ENCODE measurements around the gene IL24.

Gene IL24

DNA sequence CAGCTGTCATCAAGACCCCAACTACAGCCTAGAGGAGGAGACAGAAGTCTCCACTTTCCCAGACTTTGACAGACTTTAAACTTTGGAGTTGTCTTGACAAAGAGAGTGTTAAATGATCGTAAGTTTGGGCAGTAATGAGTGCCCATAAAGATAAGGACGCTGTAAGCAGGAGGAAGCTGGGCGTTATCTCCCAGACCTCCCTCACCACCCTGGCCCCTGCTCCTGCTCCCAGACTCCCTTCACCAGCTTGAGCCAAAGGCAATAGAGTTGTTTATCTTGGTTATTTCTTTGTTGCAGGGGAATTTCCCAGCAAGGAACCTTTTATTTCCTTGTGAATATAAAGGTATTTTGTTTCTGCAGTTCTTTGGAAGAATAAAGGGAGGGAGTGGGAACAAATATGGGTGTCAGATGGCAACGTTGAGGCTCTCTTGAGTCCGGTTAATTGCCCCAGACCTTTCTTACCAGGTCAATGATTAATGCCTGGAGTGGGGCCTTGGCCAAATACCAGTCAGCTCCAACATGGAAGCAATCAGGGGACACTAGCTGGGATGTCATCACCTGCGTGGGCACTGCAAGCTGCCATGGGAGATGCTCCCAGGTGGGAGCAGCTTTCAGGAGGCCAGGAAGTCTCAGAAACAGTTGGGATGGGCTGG, 44.6 kb downstream of the IL24 start:
- Histone ChIP-seq H3K4me1 (ENCODE audit: control insufficient read depth in 2 of 2, insufficient read depth in 1 of 2, low read depth in 1 of 2, low read length in 2 of 2) (no peaks in the 10 kb centered on the region), H3K36me3 (replicated peaks in 1 of 2; ENCODE audit: control insufficient read depth in 2 of 2, insufficient read depth in 2 of 2, low read length in 2 of 2) (no peaks in the 10 kb centered on the region), H2BK15ac (ENCODE audit: low read length) (no peak overlapping the region), H3K14ac (ENCODE audit: low read length) (no peak overlapping the region), H2BK120ac (ENCODE audit: low read depth, low read length) (no peak overlapping the region), H4K8ac (ENCODE audit: low read depth, low read length) (no peak overlapping the region), H3K9me3 (replicated peaks in 1 of 2; ENCODE audit: control insufficient read depth in 2 of 2, insufficient read depth in 1 of 2, low read depth in 1 of 2, low read length in 2 of 2) (peaks cover 0 to 2% of the 10 kb centered on the region in 2 donors), H2BK12ac (ENCODE audit: low read length) (no peak overlapping the region), H2BK5ac (ENCODE audit: low read length) (no peak overlapping the region), H2AFZ (ENCODE audit: low read length) (no peak overlapping the region), H3K27ac (replicated peaks; ENCODE audit: low read length) (no peak overlapping the region), H3K4me3 (ENCODE audit: low read length in 2 of 2) (no peak overlapping the region), H2AK5ac (ENCODE audit: low read depth, low read length) (no peak overlapping the region), H3K9ac (ENCODE audit: low read depth, low read length, poor library complexity) (no peak overlapping the region), H3K27me3 (ENCODE audit: control insufficient read depth in 3 of 3, insufficient read depth in 3 of 3, low read depth in 1 of 3, low read length in 3 of 3) (peaks cover 0 to 15% (median 0%) of the 10 kb centered on the region in 3 experiments), H3K4me2 (ENCODE audit: insufficient read depth, low read length, poor library complexity, severe bottlenecking) (no peak overlapping the region), H3K18ac (ENCODE audit: low read length) (no peak overlapping the region), H3K79me1 (ENCODE audit: low read depth, low read length) (no peaks in the 10 kb centered on the region), H4K91ac (ENCODE audit: low read depth, low read length, poor library complexity) (no peak overlapping the region), H3K23ac (ENCODE audit: low read depth, low read length, poor library complexity) (no peak overlapping the region), H3K4ac (ENCODE audit: low read length) (no peak overlapping the region)
- no peak for DNase-seq (ENCODE audit: low spot score)
- no CpG with 5 or more reads among the region's 6 CpGs for WGBS, 2 donors (ENCODE audit: extremely low coverage in 2 of 2, insufficient read length in 2 of 2, insufficient replicate concordance in 1 of 2)

DNA sequence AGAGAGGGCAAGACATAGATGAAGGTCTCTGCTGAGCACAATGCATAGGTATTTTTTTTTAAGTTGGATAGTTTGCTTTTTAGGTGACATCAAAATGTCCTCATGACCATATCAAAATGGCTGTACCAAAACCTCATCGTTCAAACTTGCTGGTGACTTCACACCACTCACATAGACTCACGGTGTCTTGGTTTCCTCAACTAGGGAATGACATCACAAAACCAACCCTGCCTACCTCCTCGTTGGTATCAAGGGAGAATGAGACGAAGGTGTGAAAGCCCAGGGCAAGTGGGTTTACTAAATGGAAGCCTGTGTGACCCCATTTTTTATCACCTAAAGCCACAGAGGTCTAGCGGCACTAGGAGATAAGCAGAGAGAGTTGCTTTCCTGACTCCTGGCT, 47.5 kb downstream of the IL24 start:
- Histone ChIP-seq H3K4ac (ENCODE audit: low read length) (no peak overlapping the region), H3K14ac (ENCODE audit: low read length) (no peak overlapping the region), H3K4me2 (ENCODE audit: insufficient read depth, low read length, poor library complexity, severe bottlenecking) (no peak overlapping the region), H2BK5ac (ENCODE audit: low read length) (no peak overlapping the region), H3K9ac (ENCODE audit: low read depth, low read length, poor library complexity) (no peak overlapping the region), H4K91ac (ENCODE audit: low read depth, low read length, poor library complexity) (no peak overlapping the region), H3K27ac (replicated peaks; ENCODE audit: low read length) (no peak overlapping the region), H3K9me3 (replicated peaks in 1 of 2; ENCODE audit: control insufficient read depth in 2 of 2, insufficient read depth in 1 of 2, low read depth in 1 of 2, low read length in 2 of 2) (peaks cover 0 to 2% of the 10 kb centered on the region in 2 donors), H2AK5ac (ENCODE audit: low read depth, low read length) (peak overlapping the region; percentile 6), H3K23ac (ENCODE audit: low read depth, low read length, poor library complexity) (no peak overlapping the region), H3K79me1 (ENCODE audit: low read depth, low read length) (no peaks in the 10 kb centered on the region), H3K4me3 (ENCODE audit: low read length in 2 of 2) (no peak overlapping the region), H3K18ac (ENCODE audit: low read length) (no peak overlapping the region), H3K4me1 (ENCODE audit: control insufficient read depth in 2 of 2, insufficient read depth in 1 of 2, low read depth in 1 of 2, low read length in 2 of 2) (no peaks in the 10 kb centered on the region), H3K36me3 (replicated peaks in 1 of 2; ENCODE audit: control insufficient read depth in 2 of 2, insufficient read depth in 2 of 2, low read length in 2 of 2) (no peaks in the 10 kb centered on the region), H4K8ac (ENCODE audit: low read depth, low read length) (no peak overlapping the region), H2BK15ac (ENCODE audit: low read length) (no peak overlapping the region), H3K27me3 (ENCODE audit: control insufficient read depth in 3 of 3, insufficient read depth in 3 of 3, low read depth in 1 of 3, low read length in 3 of 3) (peaks cover 0 to 23% (median 0%) of the 10 kb centered on the region in 3 experiments), H2BK12ac (ENCODE audit: low read length) (no peak overlapping the region), H2AFZ (ENCODE audit: low read length) (no peak overlapping the region), H2BK120ac (ENCODE audit: low read depth, low read length) (no peak overlapping the region)
- DNase-seq (ENCODE audit: low spot score), result no peak
- no CpG with 5 or more reads among the region's 5 CpGs for WGBS, 2 donors (ENCODE audit: extremely low coverage in 2 of 2, insufficient read length in 2 of 2, insufficient replicate concordance in 1 of 2)

DNA sequence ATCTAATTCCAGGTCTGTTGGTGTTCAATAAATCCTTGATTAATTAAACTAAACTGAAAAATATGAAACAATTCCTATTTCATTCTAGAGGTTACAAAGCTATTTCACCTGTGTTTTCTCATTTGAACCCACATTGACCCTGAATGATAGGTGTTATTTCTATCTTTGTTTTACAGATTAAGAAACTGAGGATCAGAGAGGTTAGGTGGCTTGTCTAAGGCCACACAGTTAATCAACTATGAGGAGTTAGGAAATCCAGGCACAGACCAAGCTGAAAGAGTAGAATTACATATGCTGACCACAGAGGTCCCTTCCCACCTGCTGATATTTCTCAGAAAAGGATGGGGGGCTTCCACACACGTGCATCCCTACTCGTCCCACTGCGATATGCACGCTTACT, 48.5 kb downstream of the IL24 start:
- H3K9me3 ChIP-seq (replicated peaks in 1 of 2; ENCODE audit: control insufficient read depth in 2 of 2, insufficient read depth in 1 of 2, low read depth in 1 of 2, low read length in 2 of 2), result peaks cover 0 to 2% of the 10 kb centered on the region in 2 donors
- H4K91ac ChIP-seq (ENCODE audit: low read depth, low read length, poor library complexity), result no peak overlapping the region
- no peak overlapping the region for H3K27ac ChIP-seq (replicated peaks; ENCODE audit: low read length)
- no peak overlapping the region for H4K8ac ChIP-seq (ENCODE audit: low read depth, low read length)
- H3K4me2 ChIP-seq (ENCODE audit: insufficient read depth, low read length, poor library complexity, severe bottlenecking), result no peak overlapping the region
- no peaks in the 10 kb centered on the region for H3K79me1 ChIP-seq (ENCODE audit: low read depth, low read length)
- no peak overlapping the region for H2BK120ac ChIP-seq (ENCODE audit: low read depth, low read length)
- DNase-seq (ENCODE audit: low spot score), result no peak
- H3K4me1 ChIP-seq (ENCODE audit: control insufficient read depth in 2 of 2, insufficient read depth in 1 of 2, low read depth in 1 of 2, low read length in 2 of 2), result no peaks in the 10 kb centered on the region
- no peak overlapping the region for H2BK12ac ChIP-seq (ENCODE audit: low read length)
- no peak overlapping the region for H2AFZ ChIP-seq (ENCODE audit: low read length)
- H2BK15ac ChIP-seq (ENCODE audit: low read length), result no peak overlapping the region
- H2AK5ac ChIP-seq (ENCODE audit: low read depth, low read length), result no peak overlapping the region
- no CpG with 5 or more reads among the region's 4 CpGs for WGBS, 2 donors (ENCODE audit: extremely low coverage in 2 of 2, insufficient read length in 2 of 2, insufficient replicate concordance in 1 of 2)
- no peak overlapping the region for H3K4me3 ChIP-seq (ENCODE audit: low read length in 2 of 2)
- H3K36me3 ChIP-seq (replicated peaks in 1 of 2; ENCODE audit: control insufficient read depth in 2 of 2, insufficient read depth in 2 of 2, low read length in 2 of 2), result no peaks in the 10 kb centered on the region
- peaks cover 0 to 23% (median 0%) of the 10 kb centered on the region in 3 experiments for H3K27me3 ChIP-seq (ENCODE audit: control insufficient read depth in 3 of 3, insufficient read depth in 3 of 3, low read depth in 1 of 3, low read length in 3 of 3)
- H2BK5ac ChIP-seq (ENCODE audit: low read length), result peak overlapping the region; percentile 6
- H3K14ac ChIP-seq (ENCODE audit: low read length), result peak overlapping the region; percentile 23
- no peak overlapping the region for H3K9ac ChIP-seq (ENCODE audit: low read depth, low read length, poor library complexity)
- H3K23ac ChIP-seq (ENCODE audit: low read depth, low read length, poor library complexity), result peak overlapping the region; percentile 31
- H3K18ac ChIP-seq (ENCODE audit: low read length), result no peak overlapping the region
- no peak overlapping the region for H3K4ac ChIP-seq (ENCODE audit: low read length)

DNA sequence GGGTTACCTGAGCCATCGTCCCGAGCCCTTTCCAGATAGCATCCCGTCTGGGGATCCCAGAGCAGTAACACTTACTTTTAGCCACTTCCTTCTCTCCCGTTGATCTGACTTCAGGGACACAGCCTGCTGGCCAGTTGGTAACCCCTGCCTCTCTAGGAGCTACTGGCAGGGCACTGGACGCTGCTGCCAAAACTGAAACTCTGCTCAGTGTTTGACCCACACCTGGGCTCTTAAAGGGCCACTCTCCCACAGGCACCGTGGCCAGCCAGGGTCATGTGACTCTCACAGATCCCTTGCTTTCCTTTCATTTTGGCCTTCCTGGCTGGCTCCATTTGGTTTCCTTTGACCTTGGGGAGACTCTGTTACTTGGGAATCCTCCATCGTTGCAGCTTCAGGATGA, 49.0 kb downstream of the IL24 start, which contains the start of gene PIGR:
Gene PIGR (minus strand): TSS at position 206 of the 400 bp plus-strand sequence. CDS start 5,935 bp downstream, outside the sequence.
- no peak within 1 kb of the TSS for H3K4ac ChIP-seq (ENCODE audit: low read length)
- H3K14ac ChIP-seq (ENCODE audit: low read length), result peak within 1 kb of the TSS; percentile 23
- no peak within 1 kb of the TSS for H3K4me2 ChIP-seq (ENCODE audit: insufficient read depth, low read length, poor library complexity, severe bottlenecking)
- no peak within 1 kb of the TSS for H3K4me3 ChIP-seq (ENCODE audit: low read length in 2 of 2)
- H4K8ac ChIP-seq (ENCODE audit: low read depth, low read length), result no peak within 1 kb of the TSS
- H3K27me3 ChIP-seq (ENCODE audit: control insufficient read depth in 3 of 3, insufficient read depth in 3 of 3, low read depth in 1 of 3, low read length in 3 of 3), result peaks cover 0 to 22% (median 0%) of the 10 kb centered on the region in 3 experiments
- H4K91ac ChIP-seq (ENCODE audit: low read depth, low read length, poor library complexity), result no peak within 1 kb of the TSS
- no peak within 1 kb of the TSS for H3K18ac ChIP-seq (ENCODE audit: low read length)
- H2BK5ac ChIP-seq (ENCODE audit: low read length), result peak within 1 kb of the TSS; percentile 6
- no peaks in the 10 kb centered on the region for H3K79me1 ChIP-seq (ENCODE audit: low read depth, low read length)
- H3K4me1 ChIP-seq (ENCODE audit: control insufficient read depth in 2 of 2, insufficient read depth in 1 of 2, low read depth in 1 of 2, low read length in 2 of 2), result no peaks in the 10 kb centered on the region
- no peak within 1 kb of the TSS for H2BK12ac ChIP-seq (ENCODE audit: low read length)
- H2AK5ac ChIP-seq (ENCODE audit: low read depth, low read length), result no peak within 1 kb of the TSS
- H2AFZ ChIP-seq (ENCODE audit: low read length), result no peak within 1 kb of the TSS
- no peak within 1 kb of the TSS for H2BK15ac ChIP-seq (ENCODE audit: low read length)
- H3K9ac ChIP-seq (ENCODE audit: low read depth, low read length, poor library complexity), result no peak within 1 kb of the TSS
- H2BK120ac ChIP-seq (ENCODE audit: low read depth, low read length), result no peak within 1 kb of the TSS
- no CpG with 5 or more reads among the region's 7 CpGs for WGBS, 2 donors (ENCODE audit: extremely low coverage in 2 of 2, insufficient read length in 2 of 2, insufficient replicate concordance in 1 of 2)
- peak within 1 kb of the TSS; percentile 31 for H3K23ac ChIP-seq (ENCODE audit: low read depth, low read length, poor library complexity)
- no peak for DNase-seq (ENCODE audit: low spot score)
- H3K36me3 ChIP-seq (replicated peaks in 1 of 2; ENCODE audit: control insufficient read depth in 2 of 2, insufficient read depth in 2 of 2, low read length in 2 of 2), result no peaks in the 10 kb centered on the region
- H3K27ac ChIP-seq (replicated peaks; ENCODE audit: low read length), result no peak within 1 kb of the TSS
- H3K9me3 ChIP-seq (replicated peaks in 1 of 2; ENCODE audit: control insufficient read depth in 2 of 2, insufficient read depth in 1 of 2, low read depth in 1 of 2, low read length in 2 of 2), result peaks cover 0 to 2% of the 10 kb centered on the region in 2 donors

Data from neuronal stem cell (in vitro differentiated cells).